Measurements from ENCODE around the gene MYO7A.

The MYO7A gene

DNA sequence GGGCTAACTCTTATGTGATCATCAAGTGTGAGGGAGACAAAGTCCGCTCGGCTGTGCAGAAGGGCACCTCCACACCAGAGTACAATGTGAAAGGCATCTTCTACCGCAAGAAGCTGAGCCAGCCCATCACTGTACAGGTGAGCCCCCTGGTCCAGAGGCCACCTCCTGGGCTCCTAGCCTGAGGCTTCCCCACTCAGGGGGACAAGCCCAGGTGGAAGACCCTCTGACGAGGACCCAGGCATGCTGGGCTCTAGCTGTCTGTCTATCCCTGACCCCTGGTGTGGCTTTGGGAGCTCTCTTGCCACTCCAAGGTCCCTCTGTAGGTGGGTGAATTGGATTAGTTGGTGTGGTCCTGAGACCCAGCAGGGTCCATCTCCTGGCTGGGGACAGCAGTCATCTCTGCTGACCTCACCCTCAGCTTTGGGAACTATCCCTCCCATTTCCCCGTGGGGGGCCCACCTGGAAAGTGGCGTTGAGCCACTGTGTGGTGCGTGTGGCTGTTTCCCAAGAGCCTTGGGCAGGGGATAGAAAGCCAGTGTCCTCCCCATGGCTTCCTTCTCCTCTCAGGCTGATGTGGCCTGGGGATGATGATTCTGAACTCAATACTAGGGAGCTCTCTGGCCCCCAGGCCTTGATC, 5.4 kb upstream of the MYO7A start:
- H3K9me3 ChIP-seq (ENCODE audit: control insufficient read depth in 2 of 2, low read length in 2 of 2), result no peaks in the 10 kb centered on the region
- peaks cover 2 to 20% of the 10 kb centered on the region in 2 donors for H3K36me3 ChIP-seq (ENCODE audit: control insufficient read depth in 2 of 2, insufficient read depth in 2 of 2, low read length in 2 of 2)
- H3K27me3 ChIP-seq (ENCODE audit: control insufficient read depth in 1 of 2, insufficient read depth in 2 of 2, low read length in 2 of 2), result peaks cover 0 to 7% of the 10 kb centered on the region in 2 donors
- H3K4me3 ChIP-seq (ENCODE audit: low read length in 2 of 2), result no peak overlapping the region
- H3K4me1 ChIP-seq (ENCODE audit: control insufficient read depth, insufficient read depth, low read length), result peaks cover 13% of the 10 kb centered on the region
- no peak overlapping the region for H3K27ac ChIP-seq (ENCODE audit: low read length)
- H3K9ac ChIP-seq (ENCODE audit: low read length in 2 of 2), result no peak overlapping the region

DNA sequence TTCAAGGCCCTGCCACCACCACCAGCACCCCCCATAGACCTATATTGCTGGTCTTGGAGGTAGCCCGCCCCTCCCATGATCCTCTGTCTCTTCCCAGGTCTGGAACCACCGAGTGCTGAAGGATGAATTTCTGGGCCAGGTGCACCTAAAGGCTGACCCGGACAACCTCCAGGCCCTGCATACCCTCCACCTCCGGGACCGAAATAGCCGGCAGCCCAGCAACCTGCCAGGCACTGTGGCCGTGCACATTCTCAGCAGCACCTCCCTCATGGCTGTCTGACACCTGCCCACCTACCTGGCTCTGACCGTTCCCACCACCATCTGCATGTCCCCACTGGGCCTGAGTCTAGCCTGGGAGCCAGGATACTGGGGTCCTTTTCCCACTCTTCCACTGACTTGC, 4.5 kb upstream of the MYO7A start:
- no peak overlapping the region for H3K27ac ChIP-seq (ENCODE audit: low read length)
- peaks cover 18% of the 10 kb centered on the region for H3K4me1 ChIP-seq (ENCODE audit: control insufficient read depth, insufficient read depth, low read length)
- peaks cover 0 to 7% of the 10 kb centered on the region in 2 donors for H3K27me3 ChIP-seq (ENCODE audit: control insufficient read depth in 1 of 2, insufficient read depth in 2 of 2, low read length in 2 of 2)
- peaks cover 2 to 20% of the 10 kb centered on the region in 2 donors for H3K36me3 ChIP-seq (ENCODE audit: control insufficient read depth in 2 of 2, insufficient read depth in 2 of 2, low read length in 2 of 2)
- H3K9ac ChIP-seq (ENCODE audit: low read length in 2 of 2), result no peak overlapping the region
- H3K4me3 ChIP-seq (ENCODE audit: low read length in 2 of 2), result no peak overlapping the region
- H3K9me3 ChIP-seq (ENCODE audit: control insufficient read depth in 2 of 2, low read length in 2 of 2), result no peaks in the 10 kb centered on the region

DNA sequence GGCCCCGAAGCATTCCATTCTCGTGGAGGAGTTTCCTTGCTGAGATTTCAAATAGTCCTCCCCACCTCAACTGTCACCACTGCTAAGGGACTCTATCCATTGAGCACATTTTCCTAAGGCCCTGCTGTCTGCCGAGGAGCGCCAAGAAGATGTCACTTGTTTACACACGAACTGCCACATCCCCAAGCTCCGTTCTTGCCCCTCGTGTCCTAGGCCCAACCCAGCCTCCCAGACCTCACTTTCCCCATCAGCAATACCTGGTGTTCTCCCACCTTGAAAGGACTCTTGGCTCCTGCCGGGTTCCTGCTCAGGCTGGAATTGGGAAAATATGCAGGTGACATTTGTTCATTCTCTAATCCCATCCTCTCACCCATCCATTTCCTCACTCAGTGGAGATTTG, 4.0 kb upstream of the MYO7A start:
- Histone ChIP-seq H3K36me3 (ENCODE audit: control insufficient read depth in 2 of 2, insufficient read depth in 2 of 2, low read length in 2 of 2) (peaks cover 2 to 20% of the 10 kb centered on the region in 2 donors), H3K9me3 (ENCODE audit: control insufficient read depth in 2 of 2, low read length in 2 of 2) (no peaks in the 10 kb centered on the region)

DNA sequence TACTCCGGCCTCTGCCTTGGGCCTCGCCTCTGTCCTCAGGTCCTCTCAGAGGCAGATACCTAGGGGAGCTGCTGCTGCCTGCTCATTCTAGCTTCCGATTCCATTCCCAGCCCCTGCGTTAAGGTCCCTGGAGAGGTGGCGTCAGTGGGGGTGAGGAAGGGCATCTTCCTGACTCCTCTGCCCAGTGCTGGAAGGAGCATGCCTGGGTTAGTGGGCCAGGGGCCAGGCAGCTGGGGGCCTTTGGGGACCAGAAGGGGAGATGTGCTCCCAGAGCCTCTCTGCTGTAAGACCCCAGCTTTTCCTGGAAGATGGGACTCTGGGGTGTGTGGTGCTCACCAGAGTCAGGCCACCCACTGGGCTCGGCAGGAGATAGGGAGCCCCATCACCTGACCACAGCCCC, 3.6 kb upstream of the MYO7A start:
- Histone ChIP-seq H3K27me3 (ENCODE audit: control insufficient read depth in 1 of 2, insufficient read depth in 2 of 2, low read length in 2 of 2) (peaks cover 0 to 7% of the 10 kb centered on the region in 2 donors), H3K9me3 (ENCODE audit: control insufficient read depth in 2 of 2, low read length in 2 of 2) (no peaks in the 10 kb centered on the region), H3K36me3 (ENCODE audit: control insufficient read depth in 2 of 2, insufficient read depth in 2 of 2, low read length in 2 of 2) (peaks cover 2 to 20% of the 10 kb centered on the region in 2 donors), H3K27ac (ENCODE audit: low read length) (no peak overlapping the region), H3K4me3 (ENCODE audit: low read length in 2 of 2) (no peak overlapping the region), H3K4me1 (ENCODE audit: control insufficient read depth, insufficient read depth, low read length) (peaks cover 18% of the 10 kb centered on the region), H3K9ac (ENCODE audit: low read length in 2 of 2) (no peak overlapping the region)

More for the DNA sequence above, 4.0 kb upstream of the MYO7A start:
- H3K4me1 ChIP-seq (ENCODE audit: control insufficient read depth, insufficient read depth, low read length), result peaks cover 18% of the 10 kb centered on the region
- no peak overlapping the region for H3K4me3 ChIP-seq (ENCODE audit: low read length in 2 of 2)
- no peak overlapping the region for H3K27ac ChIP-seq (ENCODE audit: low read length)
- no peak overlapping the region for H3K9ac ChIP-seq (ENCODE audit: low read length in 2 of 2)
- H3K27me3 ChIP-seq (ENCODE audit: control insufficient read depth in 1 of 2, insufficient read depth in 2 of 2, low read length in 2 of 2), result peaks cover 0 to 7% of the 10 kb centered on the region in 2 donors

DNA sequence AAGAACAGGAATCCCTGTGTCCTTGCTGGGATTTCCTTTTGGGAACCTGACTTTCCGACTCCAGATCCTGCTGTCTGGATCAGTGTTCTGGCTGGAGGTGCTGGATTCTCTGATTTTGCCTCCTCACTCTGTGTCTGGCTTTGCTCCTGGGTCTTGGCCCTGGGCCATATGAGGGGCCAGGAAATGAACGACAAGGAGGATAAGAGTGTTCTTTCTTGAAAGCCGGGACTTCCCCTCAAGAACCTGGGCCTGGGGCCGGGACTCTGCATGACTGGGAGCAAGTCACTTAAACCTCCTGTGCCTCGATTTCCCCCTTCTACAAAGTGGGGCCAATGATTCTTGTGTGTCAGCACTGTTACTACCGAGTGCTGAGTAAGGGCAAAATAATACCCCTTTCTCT, 2.9 kb upstream of the MYO7A start:
- Histone ChIP-seq H3K4me3 (ENCODE audit: low read length in 2 of 2) (no peak overlapping the region), H3K27ac (ENCODE audit: low read length) (no peak overlapping the region), H3K36me3 (ENCODE audit: control insufficient read depth in 2 of 2, insufficient read depth in 2 of 2, low read length in 2 of 2) (peaks cover 2 to 16% of the 10 kb centered on the region in 2 donors)

DNA sequence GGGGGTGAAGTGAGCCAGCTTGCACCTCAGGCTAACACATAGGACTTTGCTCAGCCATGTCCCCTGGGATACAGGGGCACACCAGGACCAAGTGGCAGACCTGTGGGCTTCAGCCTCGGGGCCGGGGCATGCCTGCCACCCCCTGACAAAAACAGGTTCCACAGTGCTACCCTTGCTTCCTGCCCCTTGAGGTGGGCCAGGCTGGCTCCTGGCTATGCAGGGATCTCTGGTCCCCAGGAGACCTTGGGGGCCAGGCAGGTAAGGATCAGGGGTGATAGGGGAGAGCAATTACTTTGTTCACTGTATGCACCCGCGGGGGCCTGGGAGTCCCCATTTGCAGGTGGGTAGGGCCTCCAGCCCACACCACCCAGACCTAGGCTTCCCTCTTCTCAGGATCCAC, 2.4 kb upstream of the MYO7A start:
- Histone ChIP-seq H3K4me3 (ENCODE audit: low read length in 2 of 2) (no peak overlapping the region), H3K27ac (ENCODE audit: low read length) (no peak overlapping the region), H3K4me1 (ENCODE audit: control insufficient read depth, insufficient read depth, low read length) (peaks cover 18% of the 10 kb centered on the region), H3K27me3 (ENCODE audit: control insufficient read depth in 1 of 2, insufficient read depth in 2 of 2, low read length in 2 of 2) (peaks cover 0 to 7% of the 10 kb centered on the region in 2 donors), H3K9ac (ENCODE audit: low read length in 2 of 2) (no peak overlapping the region), H3K36me3 (ENCODE audit: control insufficient read depth in 2 of 2, insufficient read depth in 2 of 2, low read length in 2 of 2) (peaks cover 2 to 14% of the 10 kb centered on the region in 2 donors), H3K9me3 (ENCODE audit: control insufficient read depth in 2 of 2, low read length in 2 of 2) (no peaks in the 10 kb centered on the region)

More for the DNA sequence above, 2.9 kb upstream of the MYO7A start:
- Histone ChIP-seq H3K9me3 (ENCODE audit: control insufficient read depth in 2 of 2, low read length in 2 of 2) (no peaks in the 10 kb centered on the region), H3K27me3 (ENCODE audit: control insufficient read depth in 1 of 2, insufficient read depth in 2 of 2, low read length in 2 of 2) (peaks cover 0 to 7% of the 10 kb centered on the region in 2 donors), H3K4me1 (ENCODE audit: control insufficient read depth, insufficient read depth, low read length) (peaks cover 18% of the 10 kb centered on the region), H3K9ac (ENCODE audit: low read length in 2 of 2) (no peak overlapping the region)

DNA sequence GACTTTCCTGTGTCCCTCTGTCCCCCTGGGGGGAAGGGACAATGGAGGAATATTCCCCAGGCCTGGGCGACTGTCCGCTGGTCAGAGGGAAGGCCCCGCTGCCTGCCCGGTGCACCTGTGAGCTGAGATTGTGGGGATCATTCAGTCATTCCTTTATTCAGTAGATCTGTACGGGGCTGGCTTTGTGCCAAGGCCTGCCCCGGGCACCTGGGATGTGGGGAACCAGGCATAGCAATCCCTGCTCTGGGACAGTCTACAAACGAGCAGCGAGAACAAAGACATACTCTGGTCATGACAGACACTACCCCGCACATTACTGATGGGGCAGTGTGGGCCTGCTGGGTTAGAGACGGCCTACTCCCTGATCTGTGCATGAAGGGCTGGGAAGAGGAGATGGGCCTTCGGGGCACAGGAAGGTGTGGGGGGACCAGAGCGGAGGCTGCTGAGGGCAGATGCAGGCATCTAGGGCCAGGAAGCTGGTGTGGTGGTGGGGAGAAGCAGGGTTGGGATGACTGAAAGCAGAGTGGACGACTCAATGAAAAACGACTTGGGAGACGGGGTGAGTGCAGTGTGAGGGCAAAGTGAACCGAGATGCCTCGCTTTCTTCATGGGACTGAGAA, 1.8 kb upstream of the MYO7A start:
- peaks cover 0 to 8% of the 10 kb centered on the region in 2 donors for H3K36me3 ChIP-seq (ENCODE audit: control insufficient read depth in 2 of 2, insufficient read depth in 2 of 2, low read length in 2 of 2)
- H3K9me3 ChIP-seq (ENCODE audit: control insufficient read depth in 2 of 2, low read length in 2 of 2), result no peaks in the 10 kb centered on the region
- no peak overlapping the region for H3K9ac ChIP-seq (ENCODE audit: low read length in 2 of 2)
- H3K4me3 ChIP-seq (ENCODE audit: low read length in 2 of 2), result no peak overlapping the region
- H3K4me1 ChIP-seq (ENCODE audit: control insufficient read depth, insufficient read depth, low read length), result peaks cover 23% of the 10 kb centered on the region
- peaks cover 0 to 7% of the 10 kb centered on the region in 2 donors for H3K27me3 ChIP-seq (ENCODE audit: control insufficient read depth in 1 of 2, insufficient read depth in 2 of 2, low read length in 2 of 2)
- H3K27ac ChIP-seq (ENCODE audit: low read length), result no peak overlapping the region

DNA sequence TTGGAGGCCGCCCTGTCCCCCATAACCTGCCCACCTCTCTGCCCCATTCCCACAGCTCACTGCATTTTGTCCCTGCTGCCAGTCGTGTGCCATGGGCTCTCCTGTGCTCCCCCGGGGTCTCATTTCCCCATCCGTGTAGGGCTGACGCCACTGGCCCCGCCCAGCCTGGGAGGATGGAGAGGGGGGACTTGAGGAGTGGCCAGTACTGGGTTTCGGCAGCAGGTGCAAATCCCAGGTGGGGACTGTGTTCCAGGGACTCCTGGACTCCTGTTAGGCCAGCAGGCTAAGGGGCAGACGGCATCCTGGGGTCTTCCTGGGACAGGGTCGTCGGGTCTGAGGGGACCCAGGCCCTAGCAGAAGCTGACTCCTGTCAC, 1.2 kb upstream of the MYO7A start:
- Histone ChIP-seq H3K4me1 (ENCODE audit: control insufficient read depth, insufficient read depth, low read length) (peaks cover 23% of the 10 kb centered on the region), H3K9ac (ENCODE audit: low read length in 2 of 2) (peak overlapping the region in 1 of 2 donors; percentile 62)

DNA sequence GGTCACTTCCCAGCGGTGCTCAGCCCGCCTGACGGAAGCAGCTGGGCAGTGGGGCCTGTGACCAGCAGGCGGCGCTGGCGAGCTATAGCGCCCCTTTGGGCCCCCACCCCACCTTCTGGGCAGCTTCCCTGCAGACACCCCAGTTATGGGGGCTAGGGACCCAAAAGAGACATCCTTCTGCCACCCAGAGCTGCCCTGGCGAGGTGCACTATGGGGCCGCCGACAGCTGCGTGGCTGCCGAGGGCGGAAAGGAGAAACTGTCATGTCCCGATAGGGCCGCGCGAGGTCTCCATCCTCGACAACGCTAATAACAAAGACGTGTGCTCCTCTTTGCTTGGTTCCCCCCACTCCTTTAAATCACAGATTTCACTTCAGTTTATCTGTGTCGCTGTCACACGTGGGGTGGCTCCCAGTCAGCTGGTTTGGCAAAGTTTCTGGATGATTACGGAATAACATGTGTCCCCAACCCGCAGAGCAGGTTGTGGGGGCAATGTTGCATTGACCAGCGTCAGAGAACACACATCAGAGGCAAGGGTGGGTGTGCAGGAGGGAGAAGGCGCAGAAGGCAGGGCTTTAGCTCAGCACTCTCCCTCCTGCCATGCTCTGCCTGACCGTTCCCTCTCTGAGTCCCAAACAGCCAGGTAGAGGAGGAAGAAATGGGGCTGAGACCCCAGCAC, 673 bp upstream of the MYO7A start:
- Histone ChIP-seq H3K9ac (ENCODE audit: low read length in 2 of 2) (peak overlapping the region; percentile 10 to 62), H3K27me3 (ENCODE audit: control insufficient read depth in 1 of 2, insufficient read depth in 2 of 2, low read length in 2 of 2) (peaks cover 0 to 7% of the 10 kb centered on the region in 2 donors), H3K4me1 (ENCODE audit: control insufficient read depth, insufficient read depth, low read length) (peaks cover 23% of the 10 kb centered on the region), H3K36me3 (ENCODE audit: control insufficient read depth in 2 of 2, insufficient read depth in 2 of 2, low read length in 2 of 2) (peaks cover 0 to 6% of the 10 kb centered on the region in 2 donors), H3K27ac (ENCODE audit: low read length) (no peak overlapping the region), H3K4me3 (ENCODE audit: low read length in 2 of 2) (peak overlapping the region; percentile 55 to 76), H3K9me3 (ENCODE audit: control insufficient read depth in 2 of 2, low read length in 2 of 2) (no peaks in the 10 kb centered on the region)

More for the DNA sequence above, 1.2 kb upstream of the MYO7A start:
- peaks cover 0 to 6% of the 10 kb centered on the region in 2 donors for H3K36me3 ChIP-seq (ENCODE audit: control insufficient read depth in 2 of 2, insufficient read depth in 2 of 2, low read length in 2 of 2)
- peak overlapping the region; percentile 55 to 76 for H3K4me3 ChIP-seq (ENCODE audit: low read length in 2 of 2)
- no peaks in the 10 kb centered on the region for H3K9me3 ChIP-seq (ENCODE audit: control insufficient read depth in 2 of 2, low read length in 2 of 2)
- H3K27me3 ChIP-seq (ENCODE audit: control insufficient read depth in 1 of 2, insufficient read depth in 2 of 2, low read length in 2 of 2), result peaks cover 0 to 7% of the 10 kb centered on the region in 2 donors
- H3K27ac ChIP-seq (ENCODE audit: low read length), result no peak overlapping the region

DNA sequence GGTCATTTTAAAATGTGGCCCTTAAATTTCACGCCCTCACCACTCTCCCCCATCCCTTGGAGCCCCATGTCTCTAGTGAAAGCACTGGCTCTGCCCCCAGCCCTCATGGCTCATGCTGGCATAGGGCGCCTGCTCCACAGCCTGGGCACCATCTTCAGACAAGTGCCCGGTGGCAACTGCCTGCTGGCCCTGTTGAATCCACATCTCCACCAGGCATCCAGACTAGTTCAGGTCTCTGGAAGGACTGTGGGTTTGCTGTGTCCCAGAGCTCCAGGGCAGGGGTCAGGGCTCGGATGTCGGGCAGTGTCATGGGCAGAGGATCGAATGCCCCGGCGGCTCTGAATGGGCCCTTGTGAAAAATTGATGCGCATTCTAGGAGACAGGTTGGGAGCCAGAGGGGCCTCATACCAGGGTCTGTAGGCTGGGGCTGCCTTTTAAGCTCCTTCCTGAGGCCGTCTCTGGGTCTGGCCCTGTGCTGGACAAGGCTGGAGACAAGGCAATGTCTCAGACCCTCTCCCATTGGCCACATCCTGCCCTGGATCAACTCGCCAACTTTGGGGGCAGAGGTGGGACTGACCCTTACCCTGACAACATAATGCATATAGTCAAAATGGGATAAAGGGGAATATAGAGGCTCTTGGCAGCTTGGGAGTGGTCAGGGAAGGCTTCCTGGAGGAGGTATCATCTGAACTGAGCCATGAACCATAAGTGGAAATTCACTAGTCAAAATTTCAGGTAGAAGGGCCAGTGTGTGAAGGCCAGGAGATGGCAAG, 1.2 kb downstream of the MYO7A start:
- Histone ChIP-seq H3K27ac (ENCODE audit: low read length) (no peak overlapping the region), H3K9ac (ENCODE audit: low read length in 2 of 2) (no peak overlapping the region), H3K4me3 (ENCODE audit: low read length in 2 of 2) (no peak overlapping the region), H3K4me1 (ENCODE audit: control insufficient read depth, insufficient read depth, low read length) (peaks cover 23% of the 10 kb centered on the region), H3K27me3 (ENCODE audit: control insufficient read depth in 1 of 2, insufficient read depth in 2 of 2, low read length in 2 of 2) (peaks cover 0 to 7% of the 10 kb centered on the region in 2 donors), H3K9me3 (ENCODE audit: control insufficient read depth in 2 of 2, low read length in 2 of 2) (no peaks in the 10 kb centered on the region), H3K36me3 (ENCODE audit: control insufficient read depth in 2 of 2, insufficient read depth in 2 of 2, low read length in 2 of 2) (no peaks in the 10 kb centered on the region)

All from stomach smooth muscle (tissue), 2 donors.